ENCODE results near the gene MGAT5B. TPM values are rescaled to one million over a fixed set of nuclear protein-coding genes. Genes with fewer than 3 reads are reported as not detected.

The MGAT5B gene
- total and polyA plus RNA-seq, 10 of the 15 experiments (the other 5 are each of a cell fraction or from before 2014, with no cell fraction given) = 0.13 TPM; not detected in 9

DNA sequence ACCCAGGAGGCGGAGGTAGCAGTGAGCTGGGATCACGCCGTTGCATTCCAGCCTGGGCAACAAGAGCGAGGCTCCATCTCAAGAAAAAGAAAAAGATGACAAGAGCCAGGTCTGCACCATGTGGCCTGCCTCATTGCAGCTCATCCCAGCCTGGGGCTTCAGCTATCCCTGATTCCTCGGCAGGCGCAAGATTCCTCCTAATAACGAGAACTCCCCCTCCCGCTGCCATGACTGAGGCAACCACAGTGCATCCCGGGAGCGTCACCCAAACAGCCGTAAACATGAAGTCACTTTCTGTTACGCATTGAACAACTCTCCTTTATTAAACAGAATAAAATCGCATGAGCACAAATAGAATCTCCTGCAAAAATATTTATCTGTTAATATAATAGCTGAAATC is 120.6 kb downstream of the MGAT5B start:
- DNase-seq (ENCODE audit: low read depth, low spot score) (no peak), FAIRE-seq (no peak), ATAC-seq (no peak)
- intact Hi-C loops (cut with micrococcal nuclease; ENCODE audit: unreplicated experiment) (no loop called here), in situ Hi-C loops (cut with MboI) (no loop called here)
- no peak overlapping the region for H3K4me3 ChIP-seq
- H4K20me1 ChIP-seq (ENCODE audit: control insufficient read depth, insufficient read depth) = no peaks in the 10 kb centered on the region
- CTCF ChIA-PET = interaction anchor here (0.6 kb wide), 1 partner anchor 358 kb away, joined by 5 read pairs; no protein-coding TSS in a partner anchor
- no peaks in the 10 kb centered on the region for H3K9me3 ChIP-seq (replicated peaks; ENCODE audit: control insufficient read depth, insufficient read depth, low read length)
- H3K36me3 ChIP-seq (ENCODE audit: control insufficient read depth in 2 of 2, insufficient read depth in 2 of 2, low read length in 1 of 2) = no peaks in the 10 kb centered on the region
- no peak overlapping the region for H2AFZ ChIP-seq (ENCODE audit: control insufficient read depth, low read depth, low read length)
- no peaks in the 10 kb centered on the region for H3K79me2 ChIP-seq (ENCODE audit: control insufficient read depth, insufficient read depth, low read length)
- SMC1A ChIA-PET (ENCODE audit: uncharacterized antibody, unreplicated experiment) = no interaction called here
- TF ChIP-seq POLR2AphosphoS2 (IDR thresholded peaks at IDR 0.05; ENCODE audit: low read depth, low read length) (no peak), TBL1XR1 (IDR thresholded peaks at IDR 0.05; ENCODE audit: low read depth, low read length) (no peak), NR2C1 (IDR thresholded peaks at IDR 0.05) (no peak), JUND (IDR thresholded peaks at IDR 0.05; ENCODE audit: low read depth, low read length) (no peak), CBFB (IDR thresholded peaks at IDR 0.05; ENCODE audit: low read depth) (no peak), RAD21 (IDR thresholded peaks at IDR 0.05; ENCODE audit: insufficient read depth, low read depth, low read length) (no peak), SUPT20H (IDR thresholded peaks at IDR 0.05; ENCODE audit: borderline replicate concordance, control insufficient read depth, low read depth, low read length) (no peak), PAX8 (IDR thresholded peaks at IDR 0.05) (no peak), BMI1 (IDR thresholded peaks at IDR 0.05; ENCODE audit: borderline replicate concordance) (no peak), HDGF (IDR thresholded peaks at IDR 0.05) (no peak), TCF3 (IDR thresholded peaks at IDR 0.05; ENCODE audit: borderline replicate concordance, insufficient read depth, low read depth, low read length) (no peak), WRNIP1 (IDR thresholded peaks at IDR 0.05; ENCODE audit: borderline replicate concordance, low read depth, low read length) (no peak)
- TF ChIP-seq, protein P1, sequence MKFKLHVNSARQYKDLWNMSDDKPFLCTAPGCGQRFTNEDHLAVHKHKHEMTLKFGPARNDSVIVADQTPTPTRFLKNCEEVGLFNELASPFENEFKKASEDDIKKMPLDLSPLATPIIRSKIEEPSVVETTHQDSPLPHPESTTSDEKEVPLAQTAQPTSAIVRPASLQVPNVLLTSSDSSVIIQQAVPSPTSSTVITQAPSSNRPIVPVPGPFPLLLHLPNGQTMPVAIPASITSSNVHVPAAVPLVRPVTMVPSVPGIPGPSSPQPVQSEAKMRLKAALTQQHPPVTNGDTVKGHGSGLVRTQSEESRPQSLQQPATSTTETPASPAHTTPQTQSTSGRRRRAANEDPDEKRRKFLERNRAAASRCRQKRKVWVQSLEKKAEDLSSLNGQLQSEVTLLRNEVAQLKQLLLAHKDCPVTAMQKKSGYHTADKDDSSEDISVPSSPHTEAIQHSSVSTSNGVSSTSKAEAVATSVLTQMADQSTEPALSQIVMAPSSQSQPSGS (IDR thresholded peaks at IDR 0.05; ENCODE audit: low read length) = no peak
- TF ChIP-seq, protein P2, sequence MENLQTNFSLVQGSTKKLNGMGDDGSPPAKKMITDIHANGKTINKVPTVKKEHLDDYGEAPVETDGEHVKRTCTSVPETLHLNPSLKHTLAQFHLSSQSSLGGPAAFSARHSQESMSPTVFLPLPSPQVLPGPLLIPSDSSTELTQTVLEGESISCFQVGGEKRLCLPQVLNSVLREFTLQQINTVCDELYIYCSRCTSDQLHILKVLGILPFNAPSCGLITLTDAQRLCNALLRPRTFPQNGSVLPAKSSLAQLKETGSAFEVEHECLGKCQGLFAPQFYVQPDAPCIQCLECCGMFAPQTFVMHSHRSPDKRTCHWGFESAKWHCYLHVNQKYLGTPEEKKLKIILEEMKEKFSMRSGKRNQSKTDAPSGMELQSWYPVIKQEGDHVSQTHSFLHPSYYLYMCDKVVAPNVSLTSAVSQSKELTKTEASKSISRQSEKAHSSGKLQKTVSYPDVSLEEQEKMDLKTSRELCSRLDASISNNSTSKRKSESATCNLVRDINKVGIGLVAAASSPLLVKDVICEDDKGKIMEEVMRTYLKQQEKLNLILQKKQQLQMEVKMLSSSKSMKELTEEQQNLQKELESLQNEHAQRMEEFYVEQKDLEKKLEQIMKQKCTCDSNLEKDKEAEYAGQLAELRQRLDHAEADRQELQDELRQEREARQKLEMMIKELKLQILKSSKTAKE (IDR thresholded peaks at IDR 0.05; ENCODE audit: low read depth, poor library complexity, severe bottlenecking) = no peak
- TF ChIP-seq, protein P3, sequence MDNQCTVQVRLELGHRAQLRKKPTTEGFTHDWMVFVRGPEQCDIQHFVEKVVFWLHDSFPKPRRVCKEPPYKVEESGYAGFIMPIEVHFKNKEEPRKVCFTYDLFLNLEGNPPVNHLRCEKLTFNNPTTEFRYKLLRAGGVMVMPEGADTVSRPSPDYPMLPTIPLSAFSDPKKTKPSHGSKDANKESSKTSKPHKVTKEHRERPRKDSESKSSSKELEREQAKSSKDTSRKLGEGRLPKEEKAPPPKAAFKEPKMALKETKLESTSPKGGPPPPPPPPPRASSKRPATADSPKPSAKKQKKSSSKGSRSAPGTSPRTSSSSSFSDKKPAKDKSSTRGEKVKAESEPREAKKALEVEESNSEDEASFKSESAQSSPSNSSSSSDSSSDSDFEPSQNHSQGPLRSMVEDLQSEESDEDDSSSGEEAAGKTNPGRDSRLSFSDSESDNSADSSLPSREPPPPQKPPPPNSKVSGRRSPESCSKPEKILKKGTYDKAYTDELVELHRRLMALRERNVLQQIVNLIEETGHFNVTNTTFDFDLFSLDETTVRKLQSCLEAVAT (IDR thresholded peaks at IDR 0.05) = no peak
- TF ChIP-seq, protein P4, sequence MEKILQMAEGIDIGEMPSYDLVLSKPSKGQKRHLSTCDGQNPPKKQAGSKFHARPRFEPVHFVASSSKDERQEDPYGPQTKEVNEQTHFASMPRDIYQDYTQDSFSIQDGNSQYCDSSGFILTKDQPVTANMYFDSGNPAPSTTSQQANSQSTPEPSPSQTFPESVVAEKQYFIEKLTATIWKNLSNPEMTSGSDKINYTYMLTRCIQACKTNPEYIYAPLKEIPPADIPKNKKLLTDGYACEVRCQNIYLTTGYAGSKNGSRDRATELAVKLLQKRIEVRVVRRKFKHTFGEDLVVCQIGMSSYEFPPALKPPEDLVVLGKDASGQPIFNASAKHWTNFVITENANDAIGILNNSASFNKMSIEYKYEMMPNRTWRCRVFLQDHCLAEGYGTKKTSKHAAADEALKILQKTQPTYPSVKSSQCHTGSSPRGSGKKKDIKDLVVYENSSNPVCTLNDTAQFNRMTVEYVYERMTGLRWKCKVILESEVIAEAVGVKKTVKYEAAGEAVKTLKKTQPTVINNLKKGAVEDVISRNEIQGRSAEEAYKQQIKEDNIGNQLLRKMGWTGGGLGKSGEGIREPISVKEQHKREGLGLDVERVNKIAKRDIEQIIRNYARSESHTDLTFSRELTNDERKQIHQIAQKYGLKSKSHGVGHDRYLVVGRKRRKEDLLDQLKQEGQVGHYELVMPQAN (conservative IDR thresholded peaks at IDR 0.05) = no peak
- H3K4me2 ChIP-seq (ENCODE audit: control insufficient read depth, insufficient read depth) = no peak overlapping the region
- 71% methylated on average over 13 of the region's 13 CpGs for WGBS (ENCODE audit: insufficient coverage, insufficient replicate concordance, low lambda C conversion rate, missing lambda C conversion rate)
- POLR2A ChIA-PET = no interaction called here
- RAD21 ChIA-PET (ENCODE audit: unreplicated experiment) = no interaction called here
- BruUV-seq (replicated peaks) = no TSS peak
- H3K9ac ChIP-seq (ENCODE audit: control insufficient read depth, insufficient read depth, low read length) = no peak overlapping the region
- H3K27me3 ChIP-seq (replicated peaks in 1 of 2; ENCODE audit: control insufficient read depth in 2 of 2, insufficient read depth in 2 of 2, low read length in 1 of 2) = peaks cover 0 to 1% of the 10 kb centered on the region in 2 experiments; a peak in 1 of 4 replicates
- no peaks in the 10 kb centered on the region for H3K4me1 ChIP-seq (ENCODE audit: control insufficient read depth, insufficient read depth, low read length)
- no peak overlapping the region for H3K27ac ChIP-seq (ENCODE audit: control insufficient read depth, insufficient read depth)
